Stomach (tissue), 9 donors: ENCODE data around the gene SC5D. TPM values are rescaled to one million over a fixed set of nuclear protein-coding genes. Genes with fewer than 3 reads are reported as not detected.

Source experiments
- DNase-seq, 2 donors: peaks; one replicate each; pipeline versions ENCODE4 v3.0.0 to v3.0.0-alpha.2; 2013 to 2019
- H3K27ac ChIP-seq, 5 donors: fragments of 200-600 bp in 4 of 5; sonication (generic) in 4 of 5; one replicate each; pipeline ENCODE4 v1.5.1; 2013 to 2019; ENCODE audit warnings: mild to moderate bottlenecking in 1 of 5, moderate library complexity in 1 of 5
- H3K27me3 ChIP-seq, 3 donors: fragments of 200-600 bp; sonication (generic); one replicate each; pipeline ENCODE4 v1.5.1; 2017 to 2019; ENCODE audit warnings: mixed run types in 1 of 3
- H3K36me3 ChIP-seq, 4 donors: fragments of 200-600 bp; sonication (generic); 1 replicate in 3 of 4; 2 replicates in 1 of 4; pipeline ENCODE4 v1.5.1; 2016 to 2019
- H3K4me1 ChIP-seq, 4 donors: fragments of 200-600 bp; sonication (generic); one replicate each; pipeline ENCODE4 v1.5.1; 2016 to 2019
- H3K4me3 ChIP-seq, 4 donors: fragments of 200-600 bp; sonication (generic) in 3 of 4; one replicate each; pipeline ENCODE4 v1.5.1; 2016 to 2019; ENCODE audit warnings: mild to moderate bottlenecking in 1 of 4
- H3K9me3 ChIP-seq, 4 donors: fragments of 200-600 bp; sonication (generic); one replicate each; pipeline ENCODE4 v1.5.1; 2016 to 2019
- CTCF ChIP-seq, 7 experiments: fragments of 450-650 bp in 4 of 7; fragments of 200-600 bp in 3 of 7; sonication (generic) in 3 of 7; IDR thresholded peaks; one replicate each; pipeline ENCODE4 v1.5.1; 2016 to 2019; ENCODE audit warnings: antibody characterized with exemption in 7 of 7, control low read depth in 2 of 7, mild to moderate bottlenecking in 1 of 7
- EP300 ChIP-seq: sonication (generic); formaldehyde crosslinking; IDR thresholded peaks from one replicate; pipeline ENCODE4 v1.6.1; 2017; ENCODE audit warnings: antibody characterized with exemption
- POLR2A ChIP-seq, 4 donors: fragments of 450-650 bp; IDR thresholded peaks; one replicate each; pipeline ENCODE4 v1.6.1; 2016; ENCODE audit warnings: antibody characterized with exemption in 4 of 4, control low read depth in 2 of 4, mild to moderate bottlenecking in 1 of 4, moderate library complexity in 1 of 4
- POLR2AphosphoS5 ChIP-seq, 3 donors: sonication (generic); formaldehyde crosslinking; IDR thresholded peaks; one replicate each; pipeline ENCODE4 v1.6.1; 2016; ENCODE audit warnings: antibody characterized with exemption in 3 of 3
- WGBS, 5 donors: extraction: QIAGEN DNeasy Blood & Tissue Kit in 3 of 5; methylation state at CpG; one replicate each; pipeline versions ENCODE4 v1.1.5 to v1.1.7; 2013 to 2018; 5-methylcytosine and 5-hydroxymethylcytosine counted together
- intact Hi-C: fragments of 100-400 bp; cut with DNase I; formaldehyde crosslinking; loops from one replicate; pipeline ENCODE4 v1.15.1; 2023; ENCODE audit warnings: low total_unique reads
- polyA plus RNA-seq, 3 donors: library from polyadenylated mRNA; stranded (reverse); fragments of 200-250 nt; gene quantifications; one replicate each; pipeline ENCODE4 v1.2.3, GENCODE V29; 2013
- total RNA-seq, 5 donors: library from RNA; depleted of rRNA; stranded (reverse); fragments of >200 nt; gene quantifications; one replicate each; pipeline versions ENCODE4 v1.1.0 to v1.2.3, GENCODE V29; 2014 to 2016
- donor health status: healthy with polysubstance abuse.
- donor health status: Bipolar disorder and iron deficiency.
- donor health status: healthy.

SC5D gene
- total and polyA plus RNA-seq, 8 donors = 8.2 to 129 (median 16.6) TPM

GRCh38 chr11:121323046-121323607 is 30.6 kb downstream of the SC5D start:
- DNase-seq = no peak
- no peak overlapping the region for H3K27ac ChIP-seq
- H3K4me1 ChIP-seq = no peaks in the 10 kb centered on the region
- H3K9me3 ChIP-seq = no peaks in the 10 kb centered on the region
- no peak overlapping the region for H3K4me3 ChIP-seq
- H3K36me3 ChIP-seq = no peaks in the 10 kb centered on the region
- TF ChIP-seq POLR2A (IDR thresholded peaks at IDR 0.05) = no peak
- TF ChIP-seq EP300 = no peak
- no peak for TF ChIP-seq POLR2AphosphoS5 (IDR thresholded peaks at IDR 0.05)
- TF ChIP-seq CTCF (IDR thresholded peaks at IDR 0.05) = no peak
- intact Hi-C loops = no loop called here
- H3K27me3 ChIP-seq = peaks cover 0 to 11% (median 0%) of the 10 kb centered on the region in 3 donors
- WGBS, 5 donors = 66 to 75% (median 70%) methylated on average over 6 of the region's 6 CpGs

- Histone ChIP-seq H3K36me3 (no peaks in the 10 kb centered on the region), H3K4me3 (no peak overlapping the region), H3K9me3 (no peaks in the 10 kb centered on the region), H3K27ac (no peak overlapping the region), H3K27me3 (peaks cover 0 to 27% (median 0%) of the 10 kb centered on the region in 3 donors), H3K4me1 (no peaks in the 10 kb centered on the region)
- intact Hi-C loops = no loop called here
- WGBS, 5 donors = 55 to 85% (median 74%) methylated on average over 4 of the region's 4 CpGs
- TF ChIP-seq POLR2AphosphoS5 (IDR thresholded peaks at IDR 0.05) (no peak), CTCF (IDR thresholded peaks at IDR 0.05) (no peak), EP300 (no peak), POLR2A (IDR thresholded peaks at IDR 0.05) (no peak)
- DNase-seq = no peak
Observed at GRCh38 chr11:121326230-121326629, 33.7 kb downstream of the SC5D start.

- no peaks in the 10 kb centered on the region for H3K9me3 ChIP-seq
- intact Hi-C loops = no loop called here
- no peak overlapping the region for H3K4me3 ChIP-seq
- H3K4me1 ChIP-seq = no peaks in the 10 kb centered on the region
- no peak for TF ChIP-seq CTCF (IDR thresholded peaks at IDR 0.05)
- TF ChIP-seq EP300 = no peak
- TF ChIP-seq POLR2AphosphoS5 (IDR thresholded peaks at IDR 0.05) = no peak
- no peak for TF ChIP-seq POLR2A (IDR thresholded peaks at IDR 0.05)
- H3K36me3 ChIP-seq = no peaks in the 10 kb centered on the region
- no peak overlapping the region for H3K27ac ChIP-seq
- no peak for DNase-seq
- 55 to 64% (median 62%) methylated on average over 1 of the region's 1 CpG for WGBS, 5 donors
- peaks cover 0 to 25% (median 0%) of the 10 kb centered on the region in 3 donors for H3K27me3 ChIP-seq
Observed at GRCh38 chr11:121327553-121327952, 35.0 kb downstream of the SC5D start.

GRCh38 chr11:121328176-121328966 is 35.8 kb downstream of the SC5D start:
- Histone ChIP-seq H3K36me3 (no peaks in the 10 kb centered on the region), H3K4me3 (no peak overlapping the region), H3K27ac (no peak overlapping the region), H3K4me1 (no peaks in the 10 kb centered on the region), H3K27me3 (peaks cover 0 to 25% (median 0%) of the 10 kb centered on the region in 3 donors), H3K9me3 (no peaks in the 10 kb centered on the region)
- DNase-seq = no peak
- TF ChIP-seq EP300 (no peak), POLR2A (IDR thresholded peaks at IDR 0.05) (no peak), POLR2AphosphoS5 (IDR thresholded peaks at IDR 0.05) (no peak), CTCF (IDR thresholded peaks at IDR 0.05) (no peak)
- 63 to 77% (median 70%) methylated on average over 16 of the region's 16 CpGs for WGBS, 5 donors
- intact Hi-C loops = no loop called here
